GM19372 (cell line): ENCODE measurements around the gene RASGRP4.
"Not testable (repeated sequence)": the region's sequence is repeated elsewhere in the genome, so short reads cannot be mapped to it uniquely, and the experiment has no call there.

Source experiments
- ATAC-seq: cut with Tn5 transposase; IDR thresholded peaks from one replicate; pipeline ENCODE4 v1.9.1; 2021; ENCODE audit warnings: mild to moderate bottlenecking, low read depth, moderate library complexity; ENCODE audit not compliant: unreplicated experiment

Gene RASGRP4

DNA sequence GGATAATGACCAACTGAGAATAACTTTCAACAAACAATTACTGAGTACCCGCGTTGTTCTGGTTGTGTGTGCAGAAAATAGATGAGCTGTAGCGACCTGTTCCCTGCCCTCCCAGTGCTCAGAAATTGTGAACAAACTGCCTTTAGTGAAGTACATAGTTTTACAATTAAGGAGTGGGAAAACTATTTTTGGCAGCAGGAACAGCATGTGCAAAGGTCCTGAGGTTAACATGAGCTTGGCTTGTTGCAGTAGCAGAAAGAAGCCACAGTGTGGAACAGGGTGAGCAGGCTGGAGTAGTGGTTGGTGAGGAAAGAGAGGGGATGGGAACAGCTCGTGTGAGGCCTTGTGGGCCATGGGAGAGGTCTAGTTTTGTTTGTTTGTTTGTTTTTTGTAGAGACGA is 23.5 kb upstream of the RASGRP4 start:
- ATAC-seq = no peak

DNA sequence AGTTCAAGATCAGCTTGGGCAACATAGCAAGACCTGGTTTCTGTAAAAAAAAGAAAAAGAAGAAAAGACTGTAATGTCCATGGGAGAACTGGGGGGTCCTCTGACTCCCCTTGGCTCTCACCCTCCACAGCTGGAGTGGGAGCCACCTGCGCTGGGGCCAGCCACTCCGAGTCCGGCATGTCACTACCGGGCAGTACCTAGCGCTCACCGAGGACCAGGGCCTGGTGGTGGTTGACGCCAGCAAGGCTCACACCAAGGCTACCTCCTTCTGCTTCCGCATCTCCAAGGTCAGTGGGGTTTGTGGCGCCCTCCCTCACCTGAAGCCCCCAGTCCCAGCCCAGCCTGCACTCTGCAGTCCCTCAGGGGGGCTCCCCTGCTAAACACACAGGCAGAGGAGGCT is 22.2 kb upstream of the RASGRP4 start:
- no peak for ATAC-seq

DNA sequence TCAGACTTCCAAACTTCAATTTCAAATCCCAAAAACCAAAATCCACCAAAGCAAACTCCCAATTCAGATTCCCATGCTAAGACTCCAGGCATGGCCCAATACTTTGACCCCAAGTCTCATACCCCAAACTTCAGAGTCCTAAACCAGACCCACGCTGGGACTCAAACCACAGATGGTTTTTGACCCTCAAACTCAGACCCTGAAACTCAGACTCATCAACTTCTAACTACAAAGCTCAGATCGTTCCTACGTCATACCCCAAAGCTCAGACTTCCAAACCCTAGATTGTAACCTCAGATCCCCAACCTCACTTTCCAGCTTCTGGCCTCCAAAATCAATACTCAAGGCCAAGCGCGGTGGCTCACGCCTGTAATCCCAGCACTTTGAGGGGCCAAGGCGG is 19.3 kb upstream of the RASGRP4 start:
- no peak for ATAC-seq

DNA sequence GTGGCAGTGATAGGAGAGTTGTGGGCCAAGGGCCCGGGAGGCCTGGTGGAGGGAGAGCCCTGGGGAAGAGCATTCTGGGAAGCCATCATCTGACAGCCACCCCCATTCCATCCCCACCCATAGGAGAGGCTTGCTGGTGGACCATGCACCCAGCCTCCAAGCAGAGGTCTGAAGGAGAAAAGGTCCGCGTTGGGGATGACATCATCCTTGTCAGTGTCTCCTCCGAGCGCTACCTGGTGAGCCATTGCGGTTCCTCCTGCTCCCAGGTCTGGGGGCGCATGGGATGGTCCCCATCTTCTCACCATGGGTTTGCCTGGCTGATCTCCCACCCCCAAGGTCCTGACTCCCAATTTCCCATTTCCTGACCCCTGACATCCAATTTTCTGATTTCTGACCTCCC is 18.0 kb upstream of the RASGRP4 start:
- ATAC-seq = no peak

DNA sequence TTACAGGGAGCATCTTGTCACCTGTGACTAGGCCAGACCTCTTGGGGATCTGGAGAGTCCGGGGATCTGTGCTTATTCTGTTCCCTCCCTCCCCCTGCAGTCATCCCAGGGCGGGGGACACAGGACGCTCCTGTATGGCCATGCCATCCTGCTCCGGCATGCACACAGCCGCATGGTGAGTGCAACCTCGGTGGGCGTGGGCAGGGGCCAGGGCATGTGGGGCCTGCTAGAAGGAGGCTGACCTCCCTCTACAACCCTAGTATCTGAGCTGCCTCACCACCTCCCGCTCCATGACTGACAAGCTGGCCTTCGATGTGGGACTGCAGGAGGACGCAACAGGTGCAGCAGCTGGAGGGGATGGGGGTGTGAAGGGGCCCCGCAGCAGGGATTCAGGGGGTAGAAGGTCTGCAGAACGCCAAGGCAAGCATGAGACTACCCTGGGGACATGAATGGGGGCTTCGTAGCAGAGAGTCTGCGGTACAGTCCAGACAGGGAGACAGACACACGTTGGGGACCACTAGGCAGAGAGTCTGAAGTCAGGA is 17.5 kb upstream of the RASGRP4 start:
- no peak for ATAC-seq

DNA sequence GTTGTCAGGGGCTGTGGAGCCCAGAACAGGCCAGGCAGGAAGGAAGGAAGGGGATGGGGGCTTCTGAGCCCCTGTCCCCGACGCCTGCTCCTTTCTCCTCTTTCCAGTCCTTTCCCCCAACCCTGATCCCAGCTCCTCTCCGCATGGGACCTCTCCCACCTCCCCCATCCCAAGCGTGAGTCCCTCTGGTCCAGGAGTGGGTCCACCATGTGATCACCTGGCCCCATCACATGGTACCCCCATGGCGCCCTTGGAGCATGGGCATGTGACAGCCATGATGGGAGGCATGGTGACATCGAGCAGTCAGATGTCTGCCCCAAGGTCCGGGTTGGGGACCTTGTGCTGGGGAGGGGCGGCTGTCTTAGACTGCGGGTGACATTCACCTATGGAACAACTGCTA is 16.7 kb upstream of the RASGRP4 start:
- ATAC-seq = no peak

DNA sequence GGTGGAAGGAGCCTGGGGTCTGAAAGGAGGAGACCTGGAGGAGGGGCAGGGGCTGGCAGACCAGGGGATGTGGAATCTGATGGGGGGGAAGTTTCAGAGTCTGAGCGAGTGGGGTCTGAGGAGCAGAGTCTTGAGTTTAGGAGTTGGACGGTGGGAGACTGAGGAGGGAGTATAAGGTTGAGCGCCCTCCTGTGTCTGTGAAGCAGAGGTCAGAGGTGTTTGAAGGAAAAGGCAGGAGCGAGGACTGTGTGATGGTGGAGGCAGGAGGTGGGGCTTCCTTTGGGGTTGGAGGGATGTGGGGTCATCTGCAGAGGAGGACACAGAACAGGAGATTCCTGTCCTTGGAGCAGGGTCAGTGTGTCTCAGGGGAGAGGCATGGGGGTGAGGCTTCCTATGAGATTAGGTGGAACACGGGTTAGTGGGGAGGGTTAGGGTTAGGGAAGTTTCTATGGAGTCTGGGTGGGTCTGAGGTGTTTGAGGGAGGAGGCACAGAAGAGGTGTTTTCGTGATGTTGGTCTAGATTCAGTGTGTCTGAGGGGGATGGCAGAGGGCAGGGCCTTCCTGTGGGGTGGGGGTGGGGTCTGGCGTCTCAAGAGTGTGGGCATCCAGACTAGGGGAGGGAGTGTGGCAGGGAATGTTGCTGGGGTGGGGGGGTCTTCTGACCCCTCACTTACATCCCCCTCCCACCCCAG is 15.8 kb upstream of the RASGRP4 start:
- ATAC-seq = no peak

DNA sequence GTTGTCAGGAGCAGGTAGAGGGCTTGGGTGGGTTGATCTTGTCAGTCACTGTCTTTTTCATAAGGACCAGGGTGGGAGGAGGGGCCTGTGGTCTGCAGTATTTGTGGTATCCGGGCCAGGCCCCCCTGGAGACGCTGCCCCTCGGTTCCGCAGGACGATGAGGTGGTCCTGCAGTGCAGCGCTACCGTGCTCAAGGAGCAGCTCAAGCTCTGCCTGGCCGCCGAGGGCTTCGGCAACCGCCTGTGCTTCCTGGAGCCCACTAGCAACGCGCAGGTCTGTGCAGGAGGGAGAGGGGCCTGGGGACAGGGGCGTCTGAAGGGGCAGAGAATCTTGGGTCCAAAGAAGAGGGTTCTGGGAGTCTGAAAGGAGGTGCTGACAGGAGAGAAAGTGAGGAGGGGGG is 14.6 kb upstream of the RASGRP4 start:
- ATAC-seq = no peak

DNA sequence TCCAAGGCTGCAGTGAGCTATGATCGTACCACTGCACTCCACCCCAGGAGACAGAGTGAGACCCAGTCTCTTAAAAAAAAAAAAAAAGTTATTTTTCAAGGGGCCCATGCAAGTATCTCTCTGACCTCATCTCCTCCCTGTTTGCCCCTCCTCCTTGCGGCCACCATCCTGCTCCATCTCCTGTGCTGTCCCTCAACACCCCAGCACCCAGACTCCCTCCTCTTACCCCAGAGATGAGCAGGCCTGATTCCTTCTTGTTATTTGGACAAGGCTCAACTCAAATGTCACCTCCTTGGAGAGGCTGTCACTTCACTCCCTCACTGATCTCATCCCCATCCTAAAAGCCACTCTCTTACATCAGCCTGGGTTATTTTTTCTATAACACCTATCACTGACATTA is 11.9 kb upstream of the RASGRP4 start:
- no peak for ATAC-seq

DNA sequence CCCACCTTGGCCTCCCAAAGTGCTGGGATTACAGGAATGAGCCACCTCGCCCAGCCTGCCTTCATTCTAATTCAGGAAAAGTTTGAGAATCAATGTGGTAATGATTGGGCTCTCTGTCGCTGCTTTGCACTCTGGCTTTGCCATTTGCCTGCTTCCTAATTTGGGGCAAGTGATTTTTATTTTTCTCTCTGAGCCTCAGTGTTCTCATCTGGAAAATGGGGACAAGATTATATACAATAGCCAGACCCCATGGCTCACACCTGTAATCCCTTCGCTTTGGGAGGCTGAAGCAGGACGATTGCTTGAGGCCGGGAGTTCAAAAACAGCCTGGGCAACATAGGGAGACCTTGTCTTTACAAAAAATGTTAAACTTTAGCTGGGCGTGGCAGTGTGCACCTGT is 11.3 kb upstream of the RASGRP4 start:
- no peak for ATAC-seq

DNA sequence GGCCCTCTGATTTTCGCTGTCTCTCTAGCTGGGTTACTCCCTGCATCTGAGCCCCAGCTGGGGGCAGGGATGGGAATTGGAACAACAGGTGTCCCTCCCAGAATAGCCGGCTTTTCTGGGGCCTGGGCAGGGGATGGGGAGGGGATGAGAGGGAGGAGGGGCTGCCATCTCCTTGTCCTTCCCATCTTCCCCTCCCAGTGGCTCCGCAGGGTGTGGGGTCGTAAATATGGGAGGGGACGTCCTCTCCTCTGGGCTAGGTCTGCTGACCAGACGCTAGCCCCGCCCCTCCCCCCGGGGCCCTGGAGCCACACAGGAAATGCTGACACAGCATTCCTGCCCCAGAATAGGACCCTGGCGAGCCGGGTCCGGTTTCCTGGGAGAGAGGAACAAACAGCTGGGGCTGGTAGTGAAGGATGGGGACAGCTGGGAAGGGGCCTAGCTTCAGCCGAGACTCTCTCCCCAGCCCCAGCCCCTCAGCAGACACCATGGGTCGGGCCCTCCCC is 8.6 kb upstream of the RASGRP4 start:
- ATAC-seq = no peak

DNA sequence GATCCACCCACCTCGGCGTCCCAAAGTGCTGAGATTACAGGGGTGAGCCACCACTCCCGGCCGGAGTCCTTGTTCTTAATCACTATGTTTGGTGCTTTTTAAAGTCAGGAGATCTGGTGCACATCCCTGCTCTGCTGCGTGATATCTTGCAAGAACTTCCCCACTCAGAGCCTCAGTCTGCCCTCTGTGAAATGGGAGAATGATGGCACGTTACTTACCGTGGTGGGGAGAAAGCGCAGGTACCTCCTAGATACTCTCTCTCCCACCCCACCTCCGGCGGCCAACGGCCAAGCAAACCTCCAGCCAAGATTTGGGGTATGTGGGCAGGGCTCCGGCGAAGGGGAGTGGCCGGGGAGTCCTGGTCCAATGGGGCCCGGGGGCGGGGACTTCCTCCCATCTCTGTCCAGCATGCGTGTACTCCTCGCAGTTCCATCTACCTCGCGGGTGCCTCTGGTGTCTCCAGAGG is 7.3 kb upstream of the RASGRP4 start, which contains the start of gene RYR1:
RYR1 (plus strand) TSS at position 424 of the 466 bp plus-strand sequence. CDS start 139 bp downstream, outside the sequence.
- ATAC-seq = no peak

DNA sequence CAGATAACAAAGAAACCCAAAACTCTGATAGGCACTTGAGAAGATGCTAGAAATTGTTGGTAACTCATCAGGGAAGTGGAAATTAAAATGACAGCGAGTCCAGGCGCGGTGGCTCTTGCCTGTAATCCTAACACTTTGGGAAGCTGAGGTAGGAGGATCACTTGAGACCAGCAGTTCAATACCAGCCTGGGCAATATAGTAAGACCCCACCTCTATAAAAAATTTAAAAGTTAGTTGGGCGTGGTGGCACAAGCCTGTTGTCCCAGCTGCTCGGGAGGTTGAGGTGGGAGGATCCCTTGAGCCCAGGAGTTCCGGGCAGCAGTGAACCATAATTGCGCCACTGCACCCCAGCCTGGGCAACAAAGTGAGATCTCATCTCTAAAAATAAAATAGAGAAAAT is 4.9 kb upstream of the RASGRP4 start:
- ATAC-seq = no peak

DNA sequence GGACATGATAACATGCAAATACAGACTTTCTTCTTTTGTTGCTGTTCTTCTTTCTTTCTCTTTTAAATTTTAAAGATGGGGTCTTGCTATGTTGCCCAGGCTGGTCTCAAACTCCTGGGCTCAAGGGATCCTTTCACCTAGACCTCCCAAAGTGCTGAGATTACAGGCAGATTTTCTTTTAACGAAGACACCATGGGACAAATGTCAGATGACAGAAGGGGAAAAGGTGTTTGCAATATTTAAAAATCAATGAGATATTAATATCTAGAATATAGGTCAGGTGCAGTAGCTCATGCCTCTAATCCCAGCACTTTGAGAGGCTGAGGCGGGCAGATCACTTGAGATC is 3.8 kb upstream of the RASGRP4 start:
- no peak for ATAC-seq

DNA sequence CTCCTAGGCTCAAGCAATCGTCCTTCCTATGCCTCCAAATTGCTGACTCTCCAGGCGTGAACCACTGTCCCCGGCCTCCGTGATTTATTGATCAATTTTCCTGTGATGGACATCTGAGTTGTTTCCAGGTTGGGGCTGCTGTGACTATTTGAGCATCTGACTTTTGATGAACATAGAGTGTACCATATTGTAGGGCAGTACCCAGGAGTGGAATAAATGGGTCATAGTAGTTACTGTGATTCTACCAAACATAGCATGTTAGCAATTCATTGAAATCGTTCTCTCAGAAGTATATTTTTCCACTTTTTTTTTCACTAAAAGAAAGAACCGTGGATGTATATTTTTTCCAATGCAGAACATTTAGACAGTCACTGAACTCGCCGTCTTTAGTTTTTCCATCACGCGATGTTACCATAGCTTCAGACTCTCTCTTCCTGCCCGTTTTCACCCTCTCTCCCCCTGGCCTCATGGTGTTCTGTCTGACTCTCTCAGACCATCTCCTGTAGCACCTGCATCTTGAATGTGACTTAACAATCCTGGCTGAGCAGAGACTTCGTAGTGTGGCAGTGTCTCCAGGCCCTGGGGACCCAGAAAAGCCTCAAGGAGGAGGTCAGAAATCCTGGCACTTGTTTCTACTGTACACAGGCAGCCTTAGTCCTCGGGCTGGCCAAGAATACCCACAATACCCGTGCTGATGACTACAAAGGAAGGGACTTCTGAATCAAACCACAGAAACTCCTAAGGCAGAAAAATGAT is 3.2 kb upstream of the RASGRP4 start:
- no peak for ATAC-seq

DNA sequence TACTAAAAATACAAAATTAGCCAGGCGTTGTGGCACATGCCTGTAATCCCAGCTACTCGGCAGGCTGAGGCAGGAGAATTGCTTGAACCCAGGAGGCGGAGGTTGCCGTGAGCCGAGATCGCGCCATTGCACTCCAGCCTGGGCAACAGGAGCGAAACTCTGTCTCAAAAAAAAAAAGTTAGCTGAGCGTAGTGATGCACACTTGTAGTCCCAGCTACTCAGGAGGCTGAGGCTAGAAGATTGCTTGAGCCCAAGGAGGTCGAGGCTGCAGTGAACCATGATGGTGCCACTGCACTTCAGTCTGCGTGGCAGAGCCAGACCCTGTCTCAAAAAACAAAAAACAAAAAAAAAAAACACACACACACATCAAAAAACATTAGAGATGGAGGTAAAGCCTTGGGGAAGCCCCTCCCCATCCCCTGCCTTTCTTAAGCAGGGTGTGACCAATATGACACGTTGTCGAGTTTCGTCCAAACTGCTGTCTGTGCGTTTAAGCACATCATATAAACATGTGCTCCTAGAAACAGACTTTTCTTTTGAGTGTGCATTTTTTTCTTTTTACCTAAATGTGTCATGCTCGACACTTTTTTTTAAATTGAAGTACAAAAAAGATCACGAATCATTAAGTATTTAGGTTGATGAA is 1.1 kb upstream of the RASGRP4 start:
- ATAC-seq = not testable (repeated sequence)

DNA sequence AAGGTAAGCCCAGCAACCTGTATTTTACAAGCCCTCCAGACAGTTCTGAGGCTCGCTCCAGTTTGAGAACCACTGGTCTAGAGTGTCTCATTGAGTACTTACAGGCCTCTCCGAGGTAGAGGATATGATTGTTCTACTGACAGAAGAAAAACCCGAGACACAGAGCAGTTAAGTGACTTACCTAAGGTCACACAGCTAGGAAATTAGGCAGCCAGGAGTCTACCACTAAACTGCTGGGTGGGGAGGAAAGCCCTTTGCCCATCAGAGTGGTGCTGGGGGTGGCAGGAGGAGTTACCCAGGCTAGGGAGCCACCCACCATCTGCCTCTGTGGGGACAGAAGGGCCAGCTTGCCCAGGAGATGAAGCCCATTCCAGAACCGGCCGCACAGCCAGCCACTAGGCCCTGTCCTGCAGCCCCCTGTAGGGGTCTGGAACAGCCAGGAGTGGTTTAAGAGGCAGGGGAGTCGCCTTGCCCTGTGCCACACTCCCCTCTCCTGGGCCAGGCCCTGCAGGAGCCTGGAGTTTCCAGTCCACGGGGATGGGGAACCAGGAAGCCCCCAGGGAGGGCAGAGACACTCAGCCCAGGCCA is 703 bp downstream of the RASGRP4 start:
- no peak for ATAC-seq

DNA sequence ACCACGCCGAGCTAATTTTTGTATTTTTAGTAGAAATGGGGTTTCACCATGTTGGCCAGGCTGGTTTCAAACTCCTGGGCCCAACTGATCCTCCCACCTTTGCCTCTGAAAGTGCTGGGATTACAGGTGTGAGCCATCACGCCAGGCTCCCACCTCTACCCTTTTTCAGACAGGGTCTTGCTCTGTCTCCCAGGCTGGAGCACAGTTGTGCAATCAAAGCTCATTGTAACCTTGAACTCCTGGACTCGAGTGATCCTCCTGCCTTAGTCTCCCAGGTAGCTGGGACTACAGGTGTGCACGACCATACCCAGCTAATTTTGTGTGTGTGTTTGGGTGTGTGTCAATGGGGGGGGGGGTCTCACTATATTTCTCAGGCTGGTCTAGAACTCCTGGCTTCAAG is 1.7 kb downstream of the RASGRP4 start:
- no peak for ATAC-seq

DNA sequence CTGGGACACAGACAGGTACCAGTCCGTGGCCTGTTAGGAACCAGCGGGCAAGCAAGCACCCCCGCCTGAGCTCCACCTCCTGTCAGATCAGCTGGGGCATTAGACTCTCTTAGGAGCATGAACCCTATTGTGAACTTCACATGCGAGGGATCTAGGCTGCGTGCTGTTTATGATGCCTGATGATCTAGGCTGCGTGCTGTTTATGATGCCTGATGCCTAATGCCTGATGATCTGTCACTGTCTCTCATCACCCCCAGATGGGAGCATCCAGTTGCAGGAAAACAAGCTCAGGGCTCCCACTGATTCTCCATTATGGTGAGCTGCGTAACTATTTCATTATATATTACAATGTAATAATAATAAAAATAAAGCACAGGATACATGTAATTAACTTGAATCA is 3.6 kb downstream of the RASGRP4 start:
- ATAC-seq = no peak

DNA sequence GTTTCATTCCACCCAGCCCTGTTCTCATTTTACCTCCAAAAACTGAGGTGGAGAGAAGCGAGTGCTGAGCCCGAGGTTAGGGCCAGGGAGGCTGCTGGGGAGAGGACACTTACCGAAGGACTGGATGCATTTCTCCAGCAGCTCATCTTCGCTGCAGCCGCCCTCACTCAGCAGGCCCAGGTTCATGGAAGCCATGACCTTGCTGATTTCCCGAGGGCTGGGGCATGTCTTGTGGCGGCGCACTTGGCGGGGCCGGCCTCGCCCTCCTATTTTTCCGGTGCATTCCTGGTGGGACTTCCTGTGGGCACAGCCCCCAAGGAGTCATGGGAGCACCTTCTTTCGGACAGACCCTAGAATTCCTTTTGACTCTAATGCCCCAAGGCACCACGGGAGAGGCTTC is 4.2 kb downstream of the RASGRP4 start:
- ATAC-seq = no peak

DNA sequence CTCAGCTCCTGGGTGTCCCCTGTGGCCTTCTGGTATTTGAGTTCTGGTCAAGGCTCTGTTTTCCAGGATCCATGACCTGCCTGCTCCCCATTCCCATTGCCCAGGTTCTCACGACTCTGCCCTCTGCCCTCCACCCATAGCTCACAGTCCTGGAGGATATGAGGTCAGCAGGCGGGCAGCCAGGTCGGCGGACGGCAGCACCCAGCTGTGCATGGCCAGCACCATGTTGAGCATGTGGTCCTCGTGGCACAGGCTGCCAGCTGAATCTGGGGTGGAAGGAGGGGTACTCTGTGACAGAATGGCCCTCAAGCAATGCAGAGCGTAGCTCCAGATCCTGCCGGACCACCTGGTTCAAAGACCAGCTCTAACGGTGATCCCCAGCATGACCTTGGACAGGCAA is 5.1 kb downstream of the RASGRP4 start:
- no peak for ATAC-seq
